ENCODE results near the gene CDC16.

CDC16 gene

GRCh38 chr13:114303700-114304327, 69.1 kb downstream of the CDC16 start:
- DNase-seq (ENCODE audit: low read depth) = no peak

GRCh38 chr13:114304346-114305034, 69.8 kb downstream of the CDC16 start:
- DNase-seq (ENCODE audit: low read depth) = no peak

GRCh38 chr13:114309086-114309485, 74.4 kb downstream of the CDC16 start:
- DNase-seq (ENCODE audit: low read depth) = no peak

- DNase-seq (ENCODE audit: low read depth) = no peak
Measured at GRCh38 chr13:114309806-114310410, 75.2 kb downstream of the CDC16 start.

GRCh38 chr13:114310956-114311355, 76.3 kb downstream of the CDC16 start:
- peak; percentile 42 for DNase-seq (ENCODE audit: low read depth)

GRCh38 chr13:114311387-114311786, 76.7 kb downstream of the CDC16 start:
- no peak for DNase-seq (ENCODE audit: low read depth)

GRCh38 chr13:114311908-114312307, 77.2 kb downstream of the CDC16 start:
- no peak for DNase-seq (ENCODE audit: low read depth)

GRCh38 chr13:114313061-114313860, 78.6 kb downstream of the CDC16 start:
- DNase-seq (ENCODE audit: low read depth) = peak; percentile 29

- DNase-seq (ENCODE audit: low read depth) = peak; percentile 96
Measured at GRCh38 chr13:114314074-114314912, 79.6 kb downstream of the CDC16 start, which contains the start of gene CHAMP1. Gene CHAMP1, plus strand, starts transcription at chr13:114314503. Its CDS starts 9,340 bp downstream, at chr13:114323843.

- DNase-seq (ENCODE audit: low read depth) = no peak
Measured at GRCh38 chr13:114315074-114315785, 80.5 kb downstream of the CDC16 start.

- DNase-seq (ENCODE audit: low read depth) = no peak
Measured at GRCh38 chr13:114318624-114319023, 83.9 kb downstream of the CDC16 start.

GRCh38 chr13:114319441-114319913, 84.8 kb downstream of the CDC16 start:
- peak; percentile 56 for DNase-seq (ENCODE audit: low read depth)

- peak; percentile 39 for DNase-seq (ENCODE audit: low read depth)
Measured at GRCh38 chr13:114320065-114320464, 85.4 kb downstream of the CDC16 start.

GRCh38 chr13:114321256-114321655, 86.6 kb downstream of the CDC16 start:
- DNase-seq (ENCODE audit: low read depth) = no peak

Measured in amniotic epithelial cell (primary cell).